ENCODE measurements around the gene SNTB2. TPM values are rescaled to one million over a fixed set of nuclear protein-coding genes. Genes with fewer than 3 reads are reported as not detected.
A peak's percentile ranks its signal among the peaks of the same experiment; 100 is the strongest.

Gene SNTB2
- total RNA-seq, 2 experiments from 2014 or later = 11.8 to 13.0 TPM

- H3K9me3 Mint-ChIP-seq = no peaks in the 10 kb centered on the region
- no peaks in the 10 kb centered on the region for H3K27me3 Mint-ChIP-seq
- TF ChIP-seq CTCF (IDR thresholded peaks at IDR 0.05) = no peak
- H3K4me3 Mint-ChIP-seq = no peak overlapping the region
- H3K36me3 Mint-ChIP-seq (ENCODE audit: low read depth) = peaks cover 60% of the 10 kb centered on the region
- ATAC-seq (no peak), DNase-seq (no peak)
- POLR2A ChIA-PET = interaction anchor here (1.8 kb wide), 1 partner anchor 24 kb away, joined by 6 read pairs; no protein-coding TSS in a partner anchor
- peaks cover 29% of the 10 kb centered on the region for H3K4me1 Mint-ChIP-seq (ENCODE audit: low read depth)
- CTCF ChIA-PET = interaction anchor here (3.3 kb wide), 1 partner anchor 10 kb away, joined by 9 read pairs; no protein-coding TSS in a partner anchor
- intact Hi-C loops (cut with micrococcal nuclease) = no loop called here
- no peak overlapping the region for H3K27ac Mint-ChIP-seq
These were observed 26.8 kb upstream of the SNTB2 start for GRCh38 chr16:69160192-69160591.

GRCh38 chr16:69165584-69165983 lies 21.4 kb upstream of the SNTB2 start:
- intact Hi-C loops (cut with micrococcal nuclease) = no loop called here
- H3K27ac Mint-ChIP-seq = peak overlapping the region; percentile 85
- ChIA-PET CTCF (interaction anchor here (1.0 to 4.0 kb wide), 8 partner anchors 12 to 638 kb away, joined by 3 to 22 read pairs (median 4); no protein-coding TSS in a partner anchor), POLR2A (interaction anchor here (1.0 to 2.7 kb wide), 7 partner anchors 8 to 94 kb away, joined by 3 to 23 read pairs (median 7); partner anchors contain the start of genes CHTF8, SNTB2 and UTP4)
- ATAC-seq (no peak), DNase-seq (no peak)
- TF ChIP-seq CTCF (IDR thresholded peaks at IDR 0.05) = no peak
- peaks cover 49% of the 10 kb centered on the region for H3K4me1 Mint-ChIP-seq (ENCODE audit: low read depth)
- H3K4me3 Mint-ChIP-seq = no peak overlapping the region
- H3K36me3 Mint-ChIP-seq (ENCODE audit: low read depth) = peaks cover 69% of the 10 kb centered on the region
- no peaks in the 10 kb centered on the region for H3K27me3 Mint-ChIP-seq
- no peaks in the 10 kb centered on the region for H3K9me3 Mint-ChIP-seq

- Mint-ChIP-seq H3K4me1 (ENCODE audit: low read depth) (peaks cover 49% of the 10 kb centered on the region), H3K27me3 (no peaks in the 10 kb centered on the region), H3K9me3 (no peaks in the 10 kb centered on the region), H3K36me3 (ENCODE audit: low read depth) (peaks cover 69% of the 10 kb centered on the region), H3K27ac (peak overlapping the region; percentile 85), H3K4me3 (peak overlapping the region; percentile 7)
- intact Hi-C loops (cut with micrococcal nuclease) = loop anchor here (1.0 kb wide), 1 partner anchor 20 kb away; no protein-coding TSS in a partner anchor
- DNase-seq (peak; percentile 95), ATAC-seq (peak; percentile 93)
- no peak for TF ChIP-seq CTCF (IDR thresholded peaks at IDR 0.05)
- POLR2A ChIA-PET = interaction anchor here (0.5 to 2.7 kb wide), 15 partner anchors 9 to 409 kb away, joined by 3 to 23 read pairs (median 4); partner anchors contain the start of genes CHTF8, SNTB2 and UTP4
- CTCF ChIA-PET = interaction anchor here (0.8 to 4.0 kb wide), 15 partner anchors 9 to 639 kb away, joined by 3 to 22 read pairs (median 4); partner anchors contain the start of genes CHTF8, SNTB2 and UTP4
These were observed 20.6 kb upstream of the SNTB2 start for GRCh38 chr16:69166221-69166833.

GRCh38 chr16:69166946-69167930 lies 19.7 kb upstream of the SNTB2 start:
- Mint-ChIP-seq H3K4me3 (peak overlapping the region; percentile 7), H3K36me3 (ENCODE audit: low read depth) (peaks cover 71% of the 10 kb centered on the region), H3K27ac (peak overlapping the region; percentile 85), H3K9me3 (no peaks in the 10 kb centered on the region), H3K27me3 (no peaks in the 10 kb centered on the region), H3K4me1 (ENCODE audit: low read depth) (peaks cover 49% of the 10 kb centered on the region)
- ChIA-PET CTCF (interaction anchor here (0.9 to 4.0 kb wide), 12 partner anchors 9 to 136 kb away, joined by 3 to 22 read pairs (median 4); partner anchors contain the start of gene SNTB2), POLR2A (interaction anchor here (0.5 to 2.7 kb wide), 18 partner anchors 9 to 410 kb away, joined by 3 to 23 read pairs (median 4); partner anchors contain the start of genes CHTF8, SNTB2 and UTP4)
- TF ChIP-seq CTCF (IDR thresholded peaks at IDR 0.05) = no peak
- DNase-seq (no peak), ATAC-seq (no peak)
- intact Hi-C loops (cut with micrococcal nuclease) = loop anchor here (1.0 kb wide), 1 partner anchor 19 kb away; no protein-coding TSS in a partner anchor

Data from activated CD8-positive, alpha-beta T cell treated with anti-CD3 and anti-CD28 coated beads for 36 hours (primary cell).